MM.1S (cell line): ENCODE results near the gene PDPN.

Source experiments
- CTCF ChIP-seq: fragments of 300-600 bp; sonication (generic); IDR thresholded peaks from 2 replicates; pipeline ENCODE4 v1.5.1; 2016; ENCODE audit warnings: antibody characterized with exemption, low read length, mixed read lengths
- EZH2 ChIP-seq: fragments of 300-600 bp; sonication (generic); optimal IDR thresholded peaks from 2 replicates; pipeline ENCODE3; 2017; ENCODE audit warnings: low read depth, mild to moderate bottlenecking, antibody characterized with exemption, low read length, mixed read lengths

GRCh38 chr1:13577846-13578245 is 5.8 kb upstream of the PDPN start:
- TF ChIP-seq CTCF, result no peak
- TF ChIP-seq EZH2, result no peak
